GM12878 (cell line): ENCODE measurements around the gene SOX10. TPM values are rescaled to one million over a fixed set of nuclear protein-coding genes. Genes with fewer than 3 reads are reported as not detected.

ENCODE experiments used
- ATAC-seq: fragments of 200-7000 bp; cut with Tn5 transposase; 3 replicates; pipeline ENCODE4 v1.9.1; 2020; ENCODE audit warnings: mild to moderate bottlenecking, moderate library complexity
- BruUV-seq: library from RNA; stranded (reverse); fragments of 400-500 nt; replicated peaks from 2 replicates; lab custom pipeline; 2021; lab: Mats Ljungman, UMichigan
- CTCF ChIA-PET: fragments of 300-600 bp; sonication (Branson Sonifier 250); formaldehyde crosslinking; extraction: SDS; loops from one replicate; lab custom pipeline; 2021; ENCODE audit warnings: inconsistent platforms; lab: Yijun Ruan, JAX
- POLR2A ChIA-PET: fragments of 350-600 bp; formaldehyde crosslinking; extraction: SDS; loops from one replicate; lab custom pipeline; 2021; ENCODE audit warnings: inconsistent platforms; lab: Charles Lee
- RAD21 ChIA-PET: fragments of 300-600 bp; sonication (Branson Sonifier 250); formaldehyde crosslinking; loops from one replicate; lab custom pipeline; 2023; ENCODE audit warnings: antibody characterized with exemption; ENCODE audit not compliant: unreplicated experiment; lab: Charles Lee
- SMC1A ChIA-PET: fragments of 300-600 bp; sonication (Branson Sonifier 250); formaldehyde crosslinking; loops from one replicate; lab custom pipeline; 2023; ENCODE audit not compliant: unreplicated experiment, uncharacterized antibody; lab: Charles Lee
- DNase-seq: peaks from one replicate; pipeline ENCODE4 v3.0.0-alpha.2; 2011; ENCODE audit warnings: low read depth, low spot score
- FAIRE-seq: peaks from 3 replicates; lab custom pipeline; 2011; peaks lifted over from hg19 to GRCh38; lab: Jason Lieb, UNC
- H2AFZ ChIP-seq: 2 replicates; pipeline ENCODE4 v1.6.0; 2011; ENCODE audit warnings: low read depth, low read length, control low read depth; ENCODE audit not compliant: control insufficient read depth
- H3K27ac ChIP-seq: 2 replicates; pipeline ENCODE4 v1.5.1; 2011; ENCODE audit warnings: control low read depth; ENCODE audit not compliant: control insufficient read depth, insufficient read depth
- H3K27me3 ChIP-seq, 2 experiments: replicated peaks in 1 of 2; 2 replicates each; pipeline versions ENCODE4 v1.6.0 to v1.6.1; 2011; ENCODE audit warnings: low read length in 1 of 2; ENCODE audit not compliant: control insufficient read depth in 2 of 2, insufficient read depth in 2 of 2
- H3K36me3 ChIP-seq, 2 experiments: 2 replicates each; pipeline ENCODE4 v1.5.1; 2011; ENCODE audit warnings: low read length in 1 of 2; ENCODE audit not compliant: control insufficient read depth in 2 of 2, insufficient read depth in 2 of 2
- H3K4me1 ChIP-seq: 2 replicates; pipeline ENCODE4 v1.6.1; 2011; ENCODE audit warnings: mild to moderate bottlenecking, low read length, moderate library complexity, mixed read lengths; ENCODE audit not compliant: control insufficient read depth, insufficient read depth
- H3K4me2 ChIP-seq: 2 replicates; pipeline ENCODE4 v1.6.0; 2011; ENCODE audit warnings: control low read depth; ENCODE audit not compliant: control insufficient read depth, insufficient read depth
- H3K4me3 ChIP-seq: fragments of 200-600 bp; sonication (generic); 2 replicates; pipeline ENCODE4 v1.5.1; 2016
- H3K79me2 ChIP-seq: 2 replicates; pipeline ENCODE4 v1.6.0; 2011; ENCODE audit warnings: low read length; ENCODE audit not compliant: control insufficient read depth, insufficient read depth
- H3K9ac ChIP-seq: 2 replicates; pipeline ENCODE4 v1.8.0; 2011; ENCODE audit warnings: low read length, control low read depth, mixed read lengths; ENCODE audit not compliant: control insufficient read depth, insufficient read depth
- H3K9me3 ChIP-seq: replicated peaks from 3 replicates; pipeline ENCODE4 v1.5.1; 2011; ENCODE audit warnings: mild to moderate bottlenecking, low read length; ENCODE audit not compliant: control insufficient read depth, insufficient read depth
- H4K20me1 ChIP-seq: 2 replicates; pipeline ENCODE4 v1.6.0; 2011; ENCODE audit not compliant: control insufficient read depth, insufficient read depth
- CEBPZ ChIP-seq: fragments of 150-350 bp; IDR thresholded peaks from 2 replicates; pipeline ENCODE4 v1.6.1; 2016; ENCODE audit warnings: low read depth, low read length
- PAX5 ChIP-seq: IDR thresholded peaks from 2 replicates; pipeline ENCODE4 v1.6.1; 2011; ENCODE audit warnings: low read depth, low read length, borderline replicate concordance
- PAX8 ChIP-seq: fragments of 450-650 bp; IDR thresholded peaks from 2 replicates; pipeline ENCODE4 v1.6.1; 2017; ENCODE audit warnings: mild to moderate bottlenecking, moderate library complexity
- PKNOX1 ChIP-seq: fragments of 450-650 bp; IDR thresholded peaks from 2 replicates; pipeline ENCODE4 v1.6.1; 2016; ENCODE audit warnings: mild to moderate bottlenecking
- WGBS: methylation state at CpG from one replicate; pipeline ENCODE4 v1.1.6; 2016; ENCODE audit warnings: low lambda C conversion rate; ENCODE audit not compliant: insufficient replicate concordance, insufficient coverage; ENCODE audit errors: missing lambda C conversion rate; 5-methylcytosine and 5-hydroxymethylcytosine counted together
- in situ Hi-C: fragments of 300-500 bp; cut with MboI; formaldehyde crosslinking; loops from 9 replicates; pipeline ENCODE4 v1.14.3; 2018; ENCODE audit warnings: mixed read lengths
- intact Hi-C: fragments of 100-400 bp; cut with micrococcal nuclease; formaldehyde crosslinking; loops from one replicate; pipeline ENCODE4 v1.14.2; 2022; ENCODE audit not compliant: unreplicated experiment
- polyA plus RNA-seq, 11 experiments: library from polyadenylated mRNA; depleted of rRNA in 4 of 11; unstranded in 6 of 11; stranded (reverse) in 5 of 11; fragments of >200 nt; fragmentation: Nextera tagmentation in 4 of 11; fragmentation: Illumina TruSeq in 1 of 11; extraction: Ambion mirVana in 4 of 11; extraction: Trizol in 1 of 11; gene quantifications; 1 replicate in 1 of 11; 2 replicates in 10 of 11; pipeline versions ENCODE4 v1.2.1 to v1.2.3, GENCODE V29; 2011 to 2016; ENCODE audit warnings: inconsistent platforms in 2 of 11, missing spikeins in 2 of 11, low read depth in 1 of 11
- total RNA-seq, 4 experiments: library from RNA; depleted of rRNA in 3 of 4; stranded (reverse); fragments of >200 nt in 3 of 4; fragmentation: Illumina TruSeq in 1 of 4; extraction: Trizol in 1 of 4; gene quantifications; 2 replicates each; pipeline versions ENCODE4 v1.2.1 to v1.2.3, GENCODE V29; 2013 to 2021

Gene SOX10
- total and polyA plus RNA-seq, 10 of the 15 experiments (the other 5 are each of a cell fraction or from before 2014, with no cell fraction given): 0.05 TPM; not detected in 9

GRCh38 chr22:37981282-37982011, 2.9 kb downstream of the SOX10 start:
- ChIA-PET SMC1A (no interaction called here), CTCF (no interaction called here), RAD21 (no interaction called here), POLR2A (no interaction called here)
- Histone ChIP-seq H4K20me1 (no peaks in the 10 kb centered on the region), H3K27ac (no peak overlapping the region), H3K9ac (no peak overlapping the region), H3K9me3 (no peaks in the 10 kb centered on the region), H3K27me3 (no peaks in the 10 kb centered on the region), H3K79me2 (no peaks in the 10 kb centered on the region), H3K4me1 (no peaks in the 10 kb centered on the region), H3K4me2 (no peak overlapping the region), H2AFZ (no peak overlapping the region), H3K36me3 (no peaks in the 10 kb centered on the region; a peak in 1 of 4 replicates), H3K4me3 (no peak overlapping the region)
- TF ChIP-seq CEBPZ (no peak), PAX8 (no peak), PKNOX1 (no peak), PAX5 (no peak)
- 71% methylated on average over 6 of the region's 6 CpGs for WGBS
- ATAC-seq: no peak
- intact Hi-C loops (no loop called here), in situ Hi-C loops (no loop called here)
- BruUV-seq: no TSS peak
- FAIRE-seq: no peak
- DNase-seq: no peak
